GM11168 (cell line): ENCODE results near the gene CHRM5.
"Not testable (repeated sequence)": the region's sequence is repeated elsewhere in the genome, so short reads cannot be mapped to it uniquely, and the experiment has no call there.

Experiments used
- in situ Hi-C: fragments of 300-500 bp; cut with MboI; formaldehyde crosslinking; loops from one replicate; pipeline ENCODE4 v1.12.0; 2022; ENCODE audit warnings: low sequenced_read_pairs; ENCODE audit not compliant: unreplicated experiment

The CHRM5 gene

DNA sequence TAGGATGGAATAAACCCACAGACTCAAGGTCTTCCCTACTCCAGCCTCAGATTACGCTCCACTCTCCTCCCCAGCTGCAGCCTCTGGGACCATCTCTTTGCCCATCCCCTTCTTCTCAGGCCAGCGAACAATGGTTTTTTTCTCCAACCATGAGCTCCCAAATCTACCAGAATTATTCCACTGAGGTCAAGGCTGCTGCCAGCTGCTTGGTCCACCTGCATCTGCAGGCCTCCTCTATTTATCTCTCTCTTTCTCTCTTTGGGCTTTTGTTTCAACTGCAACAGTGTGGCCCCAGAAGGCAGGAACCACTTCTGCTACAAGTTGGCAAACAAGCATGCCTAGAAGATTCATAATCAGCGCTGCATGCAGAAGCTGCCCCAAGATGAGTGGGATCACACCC, 19.1 kb downstream of the CHRM5 start:
- in situ Hi-C loops = no loop called here

DNA sequence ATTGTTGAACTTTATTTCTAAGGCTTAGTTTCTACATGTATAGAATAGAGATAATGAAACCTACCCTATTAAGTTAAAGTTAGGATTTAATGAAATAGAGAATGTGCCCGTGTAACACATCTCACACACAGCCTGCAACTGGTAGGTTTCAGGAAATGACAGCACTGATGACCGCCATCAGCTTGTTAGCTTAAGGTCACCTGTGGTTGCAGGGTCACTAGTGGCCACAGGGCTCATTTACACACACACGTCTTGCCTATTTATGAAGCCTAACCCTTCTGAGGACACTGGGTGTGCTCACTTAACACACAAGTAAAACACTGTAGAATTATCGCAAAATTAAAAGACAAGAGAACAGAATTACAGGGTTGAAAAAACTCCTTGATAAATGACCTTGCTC, 20.1 kb downstream of the CHRM5 start:
- in situ Hi-C loops = no loop called here

DNA sequence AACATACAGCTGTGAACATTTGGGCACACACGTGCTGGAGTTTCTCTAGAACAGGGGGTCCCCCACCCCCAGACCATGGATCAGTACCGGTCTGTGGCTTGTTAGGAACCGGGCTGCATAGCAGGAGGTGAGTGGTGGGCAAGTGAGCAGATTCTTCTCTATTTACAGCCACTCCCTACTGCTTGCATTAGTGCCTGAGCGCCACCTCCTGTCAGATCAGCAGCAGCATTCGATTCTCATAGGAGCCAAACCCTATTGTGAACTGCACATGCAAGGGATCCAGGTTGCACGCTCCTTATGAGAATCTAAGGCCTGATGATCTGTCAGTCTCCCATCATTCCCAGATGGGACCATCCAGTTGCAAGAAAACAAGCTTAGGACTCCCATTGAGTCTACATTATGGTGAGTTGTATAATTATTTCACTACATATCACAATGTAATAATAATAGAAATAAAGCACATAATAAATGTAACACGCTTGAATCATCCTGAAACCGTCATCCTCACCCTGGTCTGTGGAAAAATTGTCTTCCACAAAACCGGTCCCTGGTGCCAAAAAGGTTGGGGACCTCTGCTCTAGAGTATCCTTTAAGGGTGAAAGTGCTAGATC, 25.8 kb downstream of the CHRM5 start:
- in situ Hi-C loops = no loop called here

DNA sequence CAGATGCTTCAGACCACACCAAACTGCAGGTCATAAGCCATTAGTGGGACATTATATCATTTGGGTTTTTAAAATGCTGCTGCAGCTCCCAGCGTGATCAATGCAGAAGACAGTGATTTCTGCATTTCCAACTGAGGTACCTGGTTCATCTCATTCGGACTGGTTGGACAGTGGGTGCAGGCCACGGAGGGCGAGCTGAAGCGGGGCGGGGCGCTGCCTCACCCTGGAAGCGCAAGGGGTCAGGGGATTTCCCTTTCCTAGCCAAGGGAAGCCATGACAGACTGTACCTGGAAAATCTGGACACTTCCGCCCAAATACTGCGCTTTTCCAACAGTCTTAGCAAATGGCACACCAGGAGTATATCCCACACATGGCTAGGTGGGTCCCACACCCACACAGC, 27.4 kb downstream of the CHRM5 start:
- in situ Hi-C loops = not testable (repeated sequence)

DNA sequence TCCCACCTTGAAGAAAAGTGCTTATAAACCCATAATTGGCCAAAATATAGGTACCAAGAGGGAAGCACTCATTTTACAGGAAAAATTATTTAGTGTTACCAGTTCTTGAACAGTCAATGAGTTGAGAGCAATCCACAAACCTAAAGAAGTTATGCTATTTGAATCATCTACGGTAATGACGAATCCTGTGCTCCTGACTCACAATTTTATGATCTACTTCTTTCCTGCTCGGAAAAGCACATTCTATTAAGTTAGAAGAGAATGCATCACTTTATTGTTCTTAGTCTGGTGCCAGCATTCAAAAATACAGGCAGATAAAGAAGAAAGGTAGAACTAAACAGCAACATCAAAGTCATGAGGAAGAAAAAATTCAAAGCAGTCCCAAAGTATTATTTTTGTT, 33.2 kb downstream of the CHRM5 start:
- in situ Hi-C loops = no loop called here

DNA sequence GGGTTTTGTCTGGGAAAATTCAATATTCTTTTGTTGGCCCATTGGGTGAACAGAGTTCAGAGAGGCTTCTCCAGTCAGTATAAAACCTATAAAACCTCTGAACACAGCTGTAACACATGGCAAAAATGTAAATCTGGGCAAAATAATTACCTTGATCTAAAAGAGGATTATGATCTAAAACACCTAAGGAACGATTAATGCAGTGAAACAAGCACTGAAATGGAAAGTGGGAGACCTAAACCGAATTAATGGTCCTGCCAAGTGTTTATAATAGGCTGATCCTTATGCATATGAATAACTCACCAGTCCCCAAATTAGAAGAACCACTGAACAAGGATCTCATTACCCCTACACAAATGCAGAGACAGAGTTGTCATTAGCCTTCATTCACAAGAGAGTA, 38.1 kb downstream of the CHRM5 start:
- in situ Hi-C loops = no loop called here

DNA sequence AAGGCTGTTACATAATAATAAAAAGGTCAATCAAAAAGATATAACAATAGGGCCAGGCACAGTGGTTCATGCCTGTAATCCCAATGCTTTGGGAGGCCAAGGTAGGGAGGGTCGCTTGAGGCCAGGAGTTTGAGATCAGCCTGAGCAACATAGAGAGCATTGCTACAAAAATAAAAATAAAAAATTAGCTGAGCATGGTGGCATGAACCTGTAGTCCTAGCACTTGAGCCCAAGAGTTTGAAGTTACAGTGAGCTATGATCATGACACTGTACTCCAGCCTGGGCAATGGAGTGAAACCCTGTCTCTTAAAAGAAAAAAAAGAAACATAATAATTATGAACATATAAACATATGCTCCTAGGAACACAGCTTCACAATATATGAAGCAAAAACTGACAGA, 41.4 kb downstream of the CHRM5 start:
- in situ Hi-C loops = no loop called here

DNA sequence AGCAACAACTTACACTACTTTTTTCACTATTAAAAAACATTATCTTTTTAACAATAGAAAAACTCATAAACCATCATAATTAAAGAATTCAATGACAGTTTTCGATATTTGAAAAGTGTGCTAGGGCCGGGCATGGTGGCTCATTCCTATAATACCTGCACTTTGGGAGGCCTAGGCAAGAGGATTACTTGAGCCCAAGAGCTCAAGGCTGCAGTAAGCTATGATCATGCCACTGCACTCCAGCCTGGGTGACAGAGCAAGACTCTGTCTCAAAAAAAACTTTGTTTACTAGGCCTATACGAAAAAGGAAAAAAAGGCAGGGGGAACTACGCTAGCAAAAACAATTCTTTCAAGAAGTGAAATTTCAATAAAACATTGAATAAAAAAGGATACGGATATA, 42.6 kb downstream of the CHRM5 start:
- in situ Hi-C loops = no loop called here

DNA sequence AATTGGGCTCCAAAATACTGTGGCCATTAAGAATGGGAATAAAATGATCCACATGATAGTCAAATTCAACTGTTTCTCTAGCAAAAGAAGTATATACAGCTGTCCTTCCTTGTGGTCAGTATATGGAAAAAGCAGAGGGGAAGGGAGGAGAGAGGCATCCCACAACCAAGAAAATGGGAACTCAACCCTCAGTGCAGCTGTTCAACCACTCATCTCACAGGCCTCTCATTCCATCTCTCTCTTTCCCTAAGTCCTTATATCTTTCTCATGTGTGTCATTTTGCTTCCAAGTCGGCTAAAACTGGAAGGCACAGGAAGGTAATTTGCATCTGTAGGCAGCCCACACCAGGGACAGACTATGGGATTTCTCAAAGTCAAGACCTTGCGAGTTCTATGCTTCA, 43.2 kb downstream of the CHRM5 start:
- in situ Hi-C loops = no loop called here

DNA sequence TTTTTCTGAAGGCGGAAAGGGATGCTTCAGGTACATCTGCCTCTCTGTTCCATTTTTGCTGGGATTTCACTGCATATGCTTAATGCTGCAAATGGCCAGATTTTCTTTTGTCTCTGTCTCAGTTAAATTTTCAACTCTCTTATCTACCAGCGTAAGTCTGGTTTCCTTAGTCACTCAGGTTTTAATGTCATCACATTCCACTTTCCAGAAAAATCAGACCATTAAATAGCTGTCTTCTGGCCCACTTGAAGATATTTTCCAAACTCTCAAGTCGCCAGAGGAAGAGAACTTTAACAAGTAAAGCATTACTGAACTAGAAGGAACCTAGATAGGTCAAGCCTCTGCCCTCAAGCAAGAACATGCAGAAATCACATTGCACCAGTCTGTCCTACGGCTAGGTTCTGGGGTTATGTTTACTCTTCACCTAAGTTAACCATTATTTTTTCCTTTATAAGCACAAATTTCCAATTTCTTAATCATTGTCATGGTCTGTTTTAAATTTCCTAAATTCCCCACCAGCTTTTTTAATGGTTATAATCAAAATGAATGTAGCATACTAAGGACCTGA, 44.2 kb downstream of the CHRM5 start:
- in situ Hi-C loops = no loop called here

DNA sequence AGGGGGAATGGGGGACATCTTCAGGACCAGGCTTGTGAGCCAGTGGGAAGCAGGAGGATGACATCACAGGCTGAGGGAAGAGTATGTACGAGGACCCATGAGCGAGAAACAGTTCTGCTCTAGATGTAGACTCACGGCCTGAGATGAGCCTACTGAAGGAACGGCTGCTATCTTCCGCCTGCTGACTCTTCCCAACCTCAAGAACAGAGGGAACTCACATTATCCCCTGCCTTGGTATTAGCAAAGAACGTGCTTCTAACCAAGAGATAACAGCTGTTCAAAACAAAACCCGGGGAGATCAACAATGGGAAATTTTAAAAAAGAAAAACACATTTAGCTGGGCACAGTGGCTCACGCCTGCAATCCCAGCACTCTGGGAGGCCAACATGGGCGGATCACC, 45.4 kb downstream of the CHRM5 start:
- in situ Hi-C loops = no loop called here

DNA sequence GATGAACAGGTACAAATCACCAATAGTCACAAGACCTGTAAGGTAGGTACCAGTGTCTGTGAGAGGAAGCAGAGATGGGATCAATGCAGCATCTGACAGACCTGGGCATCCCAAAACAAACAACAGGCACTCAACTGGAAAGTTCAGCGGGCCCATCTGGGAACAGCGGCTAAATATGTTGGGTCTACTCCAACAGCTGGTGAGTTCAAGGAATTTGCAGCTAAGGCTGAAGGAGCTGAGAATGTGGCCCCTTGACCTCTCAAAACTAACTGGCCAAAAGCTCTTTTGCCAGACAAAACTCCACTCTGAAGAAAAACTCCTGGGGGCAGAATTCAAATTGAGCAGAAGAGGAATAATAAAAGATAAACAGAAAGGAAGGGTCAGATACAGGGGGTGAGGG, 46.3 kb downstream of the CHRM5 start:
- in situ Hi-C loops = no loop called here

DNA sequence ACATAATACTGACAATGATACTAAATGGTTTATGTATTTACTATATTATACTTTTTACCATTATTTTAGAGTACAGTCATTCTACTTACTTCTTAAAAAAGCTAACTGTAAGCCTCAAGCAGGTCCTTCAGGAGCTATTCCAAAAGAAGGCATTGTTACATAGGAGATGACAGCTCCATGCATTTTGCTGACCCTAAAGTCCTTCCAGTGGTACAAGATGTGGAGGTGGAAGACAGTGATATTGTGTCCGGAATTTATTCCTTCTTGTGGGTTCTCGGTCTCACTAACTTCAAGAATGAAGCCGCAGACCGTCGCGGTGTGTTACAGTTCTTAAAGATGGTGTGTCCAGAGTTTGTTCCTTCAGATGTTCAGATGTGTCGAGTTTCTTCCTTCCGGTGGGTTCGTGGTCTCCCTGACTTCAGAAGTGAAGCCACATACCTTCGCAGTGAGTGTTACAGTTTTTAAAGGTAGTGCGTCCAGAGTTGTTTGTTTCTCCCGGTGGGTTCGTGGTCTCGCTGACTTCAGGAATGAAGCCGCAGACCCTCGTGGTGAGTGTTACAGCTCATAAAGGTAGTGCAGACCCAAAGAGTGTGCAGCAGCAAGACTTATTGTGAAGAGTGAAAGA, 49.8 kb downstream of the CHRM5 start:
- in situ Hi-C loops = no loop called here

DNA sequence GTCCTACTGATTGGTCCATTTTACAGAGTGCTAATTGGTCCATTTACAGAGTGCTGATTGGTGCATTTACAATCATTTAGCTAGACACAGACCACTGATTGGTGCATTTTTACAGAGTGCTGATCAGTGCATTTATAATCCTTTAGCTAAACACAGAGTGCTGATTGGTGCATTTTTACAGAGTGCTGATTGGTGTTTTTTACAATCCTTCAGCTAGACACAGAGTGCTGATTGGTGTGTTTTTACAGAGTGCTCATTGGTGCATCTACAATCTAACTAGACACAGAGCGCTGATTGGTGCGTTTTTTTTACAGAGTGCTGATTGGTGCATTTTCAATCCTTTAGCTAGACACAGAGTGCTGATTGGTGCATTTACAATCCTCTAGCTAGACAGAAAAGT, 50.4 kb downstream of the CHRM5 start:
- in situ Hi-C loops = not testable (repeated sequence)

DNA sequence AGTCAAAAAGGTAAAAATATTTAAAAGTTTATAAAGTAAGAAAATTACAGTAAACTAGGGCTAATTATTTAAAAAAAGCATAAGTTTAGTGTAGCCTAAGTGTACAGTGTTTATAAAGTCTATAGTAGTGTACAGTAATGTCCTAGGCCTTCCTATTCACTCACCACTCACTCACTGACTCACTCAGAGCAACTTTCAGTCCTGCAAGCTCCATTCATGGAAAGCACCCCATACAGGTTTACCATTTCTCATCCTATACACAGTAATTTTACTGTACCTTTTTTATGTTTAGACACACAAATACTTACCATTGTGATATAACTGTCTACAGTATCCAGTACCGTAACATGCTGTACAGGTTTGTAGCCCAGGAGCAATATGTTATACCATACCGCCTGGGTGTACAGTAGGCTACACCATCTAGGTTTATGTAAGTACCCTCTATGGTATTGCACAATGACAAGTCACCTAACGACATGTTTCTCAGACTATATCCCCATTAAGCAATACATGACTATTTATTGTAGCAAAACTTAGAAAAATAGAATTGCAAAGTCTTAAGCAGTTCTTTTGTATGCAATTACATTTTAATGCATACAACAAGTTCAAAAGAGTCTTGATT, 51.2 kb downstream of the CHRM5 start:
- in situ Hi-C loops = no loop called here

DNA sequence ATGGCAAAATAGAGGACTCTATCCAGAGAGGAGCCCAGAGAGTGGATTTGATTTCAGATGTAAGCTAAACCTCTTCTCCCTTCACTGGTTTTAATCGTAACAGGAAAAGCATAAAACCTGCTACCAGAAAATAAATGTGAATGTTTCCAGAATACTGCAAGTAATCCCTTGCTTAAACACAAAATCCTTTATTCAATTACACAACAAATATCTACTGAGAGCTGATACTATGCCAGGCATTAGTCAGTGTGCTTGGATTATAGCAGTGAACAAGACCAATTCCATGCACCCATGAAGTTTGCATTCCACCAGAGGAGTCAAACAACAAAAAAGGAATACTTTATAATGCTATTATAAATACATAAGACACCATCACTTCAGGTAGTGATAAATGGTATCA, 55.6 kb downstream of the CHRM5 start:
- in situ Hi-C loops = no loop called here

DNA sequence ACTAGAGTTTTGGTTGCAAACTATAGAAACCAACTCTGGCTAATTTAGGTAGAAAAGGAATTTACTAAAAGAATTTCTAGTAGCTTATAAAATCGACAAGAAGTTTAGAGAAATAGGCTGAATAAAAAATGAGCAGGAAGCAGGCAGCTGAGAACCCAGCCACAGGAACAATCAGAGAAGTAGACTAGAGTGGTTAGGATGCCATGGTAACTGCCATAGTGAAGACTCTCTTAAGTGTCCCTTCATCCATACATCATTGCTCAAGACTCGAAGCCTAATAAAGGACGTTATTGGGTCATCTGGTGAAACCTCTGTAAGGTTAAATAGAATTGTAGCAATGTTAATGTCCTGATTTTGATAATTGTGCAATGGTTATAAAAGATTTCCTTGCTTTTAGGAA, 57.0 kb downstream of the CHRM5 start:
- in situ Hi-C loops = loop anchor here (25.0 kb wide), 1 partner anchor 512 kb away; no protein-coding TSS in a partner anchor

DNA sequence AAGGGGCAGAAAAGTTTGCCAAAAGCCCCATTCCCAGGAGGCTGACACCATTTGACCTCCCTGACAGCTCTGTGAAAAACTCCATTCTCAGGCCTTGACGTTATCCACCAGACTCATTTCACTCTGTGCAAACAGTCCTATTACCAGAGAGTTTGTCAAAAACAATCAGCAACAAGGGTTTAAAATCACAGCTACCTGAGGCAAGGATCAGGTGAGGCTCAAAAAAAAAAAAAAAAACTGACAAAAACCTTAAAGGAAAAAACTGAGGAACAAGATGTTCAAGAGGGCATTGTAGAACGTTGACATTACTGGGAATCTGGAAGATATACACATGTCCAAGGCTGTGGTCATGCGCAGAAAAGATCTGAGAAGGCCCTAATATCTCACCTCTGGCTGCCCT, 59.3 kb downstream of the CHRM5 start:
- in situ Hi-C loops = loop anchor here (25.0 kb wide), 1 partner anchor 510 kb away; no protein-coding TSS in a partner anchor

DNA sequence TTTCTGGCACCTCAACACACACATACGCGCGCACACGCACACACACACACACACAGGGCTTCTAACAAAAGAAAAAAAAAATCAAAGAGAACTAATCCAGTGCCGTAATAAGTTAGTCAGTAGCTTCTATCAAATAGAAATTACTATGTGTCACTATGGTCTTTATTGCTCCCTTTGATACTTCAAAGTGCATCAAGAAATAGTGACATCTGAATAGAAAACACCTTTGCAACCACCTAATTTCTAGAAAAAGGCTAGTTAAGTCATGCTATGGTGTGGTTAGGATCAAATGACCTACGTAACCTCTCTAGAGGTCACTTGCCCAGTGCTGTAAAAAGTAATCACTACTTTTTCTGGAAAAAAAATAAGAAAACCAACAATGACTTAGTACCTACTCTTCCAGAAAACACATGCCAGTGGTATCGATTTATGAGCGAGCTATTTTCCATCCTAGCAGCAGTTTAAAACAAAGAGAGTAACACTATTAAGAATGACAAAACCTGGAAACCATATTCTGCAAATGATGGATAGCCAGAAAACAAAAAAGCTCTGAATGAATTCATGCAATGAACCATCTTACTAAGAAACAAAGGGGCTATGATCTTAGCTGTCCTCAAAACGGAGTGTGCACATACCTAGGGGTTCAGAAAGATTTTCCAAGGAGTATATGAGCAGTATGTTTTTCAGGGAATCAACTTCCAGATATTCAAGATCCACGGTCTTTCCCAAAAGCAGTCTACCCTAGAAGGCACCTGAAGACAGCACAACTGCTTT, 63.9 kb downstream of the CHRM5 start:
- in situ Hi-C loops = loop anchor here (25.0 kb wide), 1 partner anchor 505 kb away; no protein-coding TSS in a partner anchor

DNA sequence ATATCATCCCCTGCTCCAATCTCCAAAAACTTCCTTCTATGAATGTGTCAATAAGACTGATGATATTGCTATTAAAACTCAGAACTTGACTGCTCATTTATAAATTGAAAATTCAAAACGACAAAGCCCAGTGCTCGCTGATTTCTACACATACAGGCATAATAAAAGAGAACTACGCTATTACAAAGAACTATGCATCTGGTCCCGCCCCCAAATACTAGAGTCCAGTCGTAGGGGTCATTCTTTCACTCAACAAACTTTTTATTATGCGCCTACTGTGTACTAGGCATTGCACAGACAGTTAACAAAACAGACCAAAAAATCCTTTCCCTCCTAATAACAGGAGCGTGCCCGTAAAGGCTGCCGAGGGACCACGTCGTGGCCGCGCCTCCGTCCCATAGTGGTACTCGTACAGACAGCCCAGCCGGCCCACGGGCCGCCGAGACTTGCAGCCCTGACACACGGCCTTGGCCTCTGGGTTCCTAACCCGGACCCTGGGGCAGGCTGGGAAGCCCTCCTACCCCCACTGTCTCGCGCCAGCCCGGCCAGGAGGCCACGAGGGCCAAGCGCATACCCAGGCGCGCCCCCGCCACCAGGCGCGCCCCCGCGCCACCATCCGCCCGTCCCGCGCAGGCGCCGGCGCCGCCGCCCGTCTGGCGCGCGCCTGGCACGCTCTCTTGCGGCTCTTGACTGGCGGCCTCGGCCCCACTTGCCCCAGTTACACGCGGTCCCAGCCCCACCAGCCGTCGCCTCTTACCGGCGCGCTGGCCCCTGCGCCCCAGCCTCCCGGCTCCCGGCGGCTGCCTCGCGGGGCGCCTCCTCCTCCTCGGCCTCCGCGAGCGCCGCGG, 70.0 kb downstream of the CHRM5 start:
- in situ Hi-C loops = loop anchor here (25.0 kb wide), 1 partner anchor 499 kb away; no protein-coding TSS in a partner anchor
